Measurements from ENCODE around the gene ZNF3.

GRCh38 chr7:100095704-100096103 lies 14.2 kb upstream of the ZNF3 start:
- TF ChIP-seq GATA2 (IDR thresholded peaks at IDR 0.05; ENCODE audit: low read depth, low read length): no peak
- TF ChIP-seq GATA3 (IDR thresholded peaks at IDR 0.05; ENCODE audit: low read depth, low read length): no peak
